CD4-positive, alpha-beta T cell treated with Interleukin-17A for 1 hour (primary cell): ENCODE measurements around the gene SOX6.

Experiments used
- DNase-seq: peaks from one replicate; pipeline ENCODE4 v3.0.0-alpha.2; 2020

The SOX6 gene

DNA sequence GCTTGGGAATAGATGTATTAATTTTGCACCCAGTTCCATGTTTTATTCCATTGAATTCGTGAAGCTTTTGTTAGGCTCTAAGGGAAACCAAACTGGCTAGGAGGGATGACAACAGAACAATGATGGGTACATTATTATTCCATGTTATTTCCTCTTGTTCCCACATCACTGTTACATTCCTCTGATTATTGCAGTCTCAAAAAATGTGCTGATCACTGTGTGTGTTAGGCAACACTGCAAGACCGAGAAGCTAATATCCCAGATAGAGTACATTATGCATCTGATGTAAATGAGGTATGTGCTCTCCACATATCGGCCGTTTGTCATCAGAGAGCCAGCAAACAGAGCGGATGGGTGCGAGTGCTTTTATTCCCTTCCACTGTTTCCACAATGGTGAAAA is 327.9 kb downstream of the SOX6 start:
- no peak for DNase-seq

DNA sequence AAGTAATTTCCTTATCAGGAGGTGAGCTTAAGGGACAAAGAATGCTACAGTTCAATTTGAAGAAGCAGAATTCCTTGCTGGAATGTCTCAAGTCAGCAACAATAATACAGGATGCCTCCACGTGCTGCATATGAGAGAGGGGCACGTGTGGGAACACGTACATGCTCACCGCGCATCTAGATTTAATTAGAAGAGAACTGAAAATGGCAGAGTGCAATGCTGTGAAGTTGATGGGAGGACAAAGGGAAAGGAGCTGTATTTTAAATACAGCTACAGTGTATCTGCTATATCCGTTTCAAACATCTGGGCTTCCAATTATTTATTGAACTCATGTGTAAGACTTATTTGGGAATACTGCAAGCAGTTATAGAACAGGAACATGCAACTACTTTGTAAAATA is 328.7 kb downstream of the SOX6 start:
- no peak for DNase-seq

DNA sequence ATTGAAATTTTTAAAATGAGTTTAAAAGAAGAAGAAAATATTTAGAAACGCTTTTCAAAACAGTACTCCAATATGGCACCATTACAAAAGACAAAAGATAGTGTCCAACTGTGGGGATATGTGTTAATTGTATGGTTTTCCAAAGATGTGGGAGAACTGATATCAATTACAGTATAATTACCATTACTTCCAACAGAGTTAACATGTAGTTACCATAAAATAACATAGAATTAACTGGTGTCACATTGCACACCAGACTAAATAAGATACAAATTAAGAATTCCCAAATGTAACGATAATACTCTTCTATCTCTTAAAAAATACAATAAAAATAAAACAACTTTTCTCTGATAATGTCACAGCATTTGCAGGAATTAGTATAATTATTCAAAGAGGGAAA is 329.5 kb downstream of the SOX6 start:
- no peak for DNase-seq

DNA sequence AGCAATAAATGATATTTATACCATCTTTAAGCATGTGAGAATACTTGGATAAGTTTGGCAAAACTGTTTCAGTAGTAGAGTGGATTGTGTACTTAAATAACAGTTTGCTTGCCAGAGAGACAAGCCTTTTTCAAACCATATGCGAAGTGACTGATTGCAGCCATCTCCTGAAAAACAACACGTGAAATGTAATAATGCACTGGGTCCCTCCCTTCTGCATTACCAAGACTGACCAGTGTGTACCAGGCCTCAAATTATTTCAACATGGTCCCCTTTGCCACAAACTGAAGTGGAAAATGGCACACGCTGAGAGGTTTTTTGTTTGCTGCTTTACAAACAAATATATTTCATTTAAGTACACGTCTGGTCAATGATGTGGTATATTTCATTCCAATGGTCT is 337.4 kb downstream of the SOX6 start:
- DNase-seq = no peak

DNA sequence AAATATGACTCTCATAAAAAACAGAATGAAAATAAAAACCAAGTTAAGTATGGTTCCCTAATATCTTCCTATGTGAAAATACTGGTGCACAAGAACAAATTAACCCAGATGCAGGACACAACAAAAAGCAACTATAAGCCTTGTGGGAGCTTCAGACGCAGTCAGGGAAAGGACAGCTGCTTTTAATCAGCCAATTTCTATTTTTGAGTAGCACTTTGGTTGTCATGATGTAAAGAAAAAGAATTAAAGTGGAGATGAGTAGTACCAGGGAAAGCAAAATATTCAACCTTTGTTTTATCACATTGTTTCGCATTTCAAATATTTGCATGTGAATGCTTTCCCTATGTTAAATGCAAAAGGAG is 339.9 kb downstream of the SOX6 start:
- DNase-seq = no peak

DNA sequence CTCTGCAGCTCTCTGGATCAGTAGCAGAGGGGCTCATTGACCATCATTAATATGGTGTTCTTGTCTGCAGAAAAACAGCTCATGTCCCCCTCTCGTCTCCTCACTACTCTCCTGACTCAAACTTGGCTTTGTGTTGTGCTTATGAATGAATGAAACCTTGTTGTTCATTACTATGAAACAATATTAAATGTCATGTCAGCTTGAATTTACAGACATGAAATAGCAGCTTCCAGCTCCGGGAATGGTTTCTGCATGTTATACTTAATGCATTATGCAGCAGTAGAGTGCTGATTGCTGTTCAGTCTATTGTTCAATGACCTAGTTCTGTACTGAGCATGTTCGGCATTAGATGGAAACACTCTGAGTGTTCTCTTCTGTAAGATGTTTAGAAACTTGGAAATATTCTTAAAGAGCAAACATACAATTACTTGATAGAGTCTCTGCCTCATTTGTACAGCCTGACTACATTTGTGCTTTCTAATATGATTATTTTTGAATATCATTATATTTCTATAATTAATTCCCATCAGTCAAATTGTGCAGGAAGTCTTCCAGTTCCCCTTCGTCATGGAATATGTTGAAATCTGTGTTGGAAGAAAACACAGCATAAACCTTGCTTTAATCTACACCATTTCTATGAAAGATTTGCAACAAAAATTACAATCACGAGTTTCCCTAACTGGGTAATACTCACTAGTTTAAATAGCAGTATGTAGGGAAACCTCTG is 340.4 kb downstream of the SOX6 start:
- no peak for DNase-seq

DNA sequence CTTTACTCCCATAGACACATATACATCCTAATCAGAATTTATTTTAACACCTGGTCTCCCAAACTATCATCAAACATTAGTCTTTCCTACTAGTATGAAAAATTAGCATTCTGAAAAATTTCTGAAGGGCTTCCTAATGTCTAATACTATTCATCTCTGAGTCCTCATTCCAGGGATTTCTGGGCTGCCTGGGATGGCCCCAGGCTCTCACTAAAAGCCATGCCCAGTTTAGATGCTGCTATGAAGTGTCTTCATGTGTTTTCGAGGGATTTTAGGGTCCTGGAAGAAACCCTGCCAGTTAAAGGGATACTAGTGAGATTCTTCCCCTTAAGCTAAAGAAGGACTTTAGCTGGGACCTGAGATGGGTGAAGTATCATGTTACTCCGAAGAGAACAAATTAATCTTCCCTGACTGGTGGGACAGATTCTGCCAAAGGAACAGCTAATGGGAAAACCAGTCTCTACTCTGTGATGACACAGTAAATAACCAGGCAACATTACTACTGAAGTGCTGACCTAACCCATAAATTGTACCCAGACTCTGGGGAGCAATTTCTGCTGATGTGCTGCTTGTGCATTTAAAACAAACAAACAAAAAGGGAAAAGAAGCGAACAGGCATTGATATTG is 342.6 kb downstream of the SOX6 start:
- DNase-seq = no peak

DNA sequence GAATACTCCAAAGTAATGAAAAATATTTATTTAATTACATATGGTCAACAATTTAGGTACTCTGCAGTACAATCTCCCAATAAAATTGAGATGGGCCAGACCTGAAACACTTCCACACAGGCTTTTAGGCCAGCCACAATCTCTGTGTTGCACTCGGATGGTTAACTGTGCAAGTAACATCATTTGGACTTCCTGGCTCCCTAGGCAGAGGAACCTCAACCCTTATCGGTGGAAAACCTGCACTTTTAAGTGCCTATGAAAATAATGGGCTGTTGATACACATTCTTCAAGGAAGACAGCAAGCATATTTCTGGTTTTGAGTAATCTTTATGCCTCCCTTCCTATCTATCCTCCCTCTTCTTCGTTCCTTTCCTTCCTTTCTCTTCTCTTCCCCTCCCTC is 343.1 kb downstream of the SOX6 start:
- DNase-seq = no peak

DNA sequence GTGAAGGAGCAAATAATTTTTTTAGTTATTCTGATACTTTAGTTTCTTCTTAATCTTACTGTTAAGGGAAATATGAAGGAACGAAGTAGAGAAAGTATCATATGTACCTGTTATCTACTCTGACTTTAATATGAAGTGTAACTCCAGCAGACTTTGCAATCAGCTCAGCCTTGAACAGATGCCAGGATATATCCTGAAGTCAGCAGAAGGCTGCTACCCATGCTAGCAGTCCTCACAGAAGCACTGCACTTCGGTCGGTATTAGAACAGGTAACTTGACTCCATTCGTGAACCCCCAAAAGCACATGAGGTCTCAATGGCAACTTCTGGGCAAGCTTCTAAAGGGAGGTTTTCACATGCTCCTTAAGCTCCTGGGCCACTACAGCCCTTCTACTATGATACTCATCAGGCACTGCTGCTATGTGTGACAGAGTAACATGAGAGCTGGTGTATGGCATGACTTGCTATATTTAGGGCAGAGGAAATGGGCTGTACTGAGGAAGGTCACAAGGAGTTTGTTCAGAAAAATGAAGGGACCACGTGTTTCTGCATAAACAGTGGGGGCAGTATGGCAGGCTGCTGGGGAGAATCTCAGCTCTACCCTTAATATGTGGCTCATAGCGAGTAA is 344.1 kb downstream of the SOX6 start:
- DNase-seq = no peak

DNA sequence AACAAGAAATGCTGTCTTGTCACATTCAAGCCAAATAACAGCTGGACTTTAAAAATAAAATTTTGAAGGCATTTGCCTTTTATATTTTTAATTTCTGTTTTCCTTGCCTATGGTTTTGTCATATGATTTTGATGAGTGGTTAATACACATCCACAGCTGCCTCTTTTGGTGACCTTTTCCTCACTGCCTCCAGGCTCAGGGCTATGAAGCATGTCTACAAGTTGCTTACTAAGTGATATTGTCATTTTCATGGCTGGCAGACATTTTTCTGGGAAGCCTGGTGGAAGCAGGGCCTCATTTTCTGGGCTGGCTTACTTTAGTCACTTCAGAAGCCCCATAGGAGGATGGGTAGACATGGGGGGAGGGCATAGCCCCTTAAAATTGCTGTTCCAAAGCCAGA is 344.9 kb downstream of the SOX6 start:
- no peak for DNase-seq

DNA sequence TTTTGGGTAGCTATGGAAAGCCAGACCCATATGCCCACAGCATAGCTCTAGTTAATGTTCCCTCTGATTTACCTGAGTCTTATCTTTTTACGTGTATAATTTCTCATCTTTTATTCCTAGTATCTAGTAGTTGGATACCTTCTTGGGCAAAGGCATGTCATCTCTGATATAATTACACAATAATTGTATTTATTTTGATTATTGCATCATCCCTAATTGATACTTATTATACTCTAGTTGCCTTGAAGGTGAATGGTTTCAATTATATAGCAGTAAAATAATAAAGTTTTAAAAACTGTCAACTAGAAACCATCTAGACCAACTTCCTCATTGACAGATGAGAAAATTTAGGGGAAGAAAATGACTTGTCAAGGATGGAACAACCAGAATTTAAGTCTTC is 347.3 kb downstream of the SOX6 start:
- no peak for DNase-seq

DNA sequence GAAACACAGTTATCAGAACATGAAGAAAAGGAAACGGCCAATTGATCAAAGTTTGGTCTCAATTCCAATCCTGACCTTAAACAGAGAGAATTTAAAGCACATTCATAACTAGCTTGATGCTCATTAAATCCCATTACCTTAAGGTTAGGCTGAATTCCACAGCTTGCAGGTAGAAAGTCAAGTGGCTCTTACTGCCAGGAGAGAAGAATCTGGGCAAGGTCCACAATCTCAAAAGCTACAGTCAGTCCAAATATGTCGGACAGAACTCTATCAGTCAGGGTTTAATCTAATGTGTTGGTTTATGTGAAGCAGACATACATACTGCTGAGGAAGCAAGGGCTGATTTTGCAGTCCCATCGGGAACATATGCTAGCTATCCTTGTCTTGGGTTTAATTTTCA is 348.8 kb downstream of the SOX6 start:
- DNase-seq = no peak

DNA sequence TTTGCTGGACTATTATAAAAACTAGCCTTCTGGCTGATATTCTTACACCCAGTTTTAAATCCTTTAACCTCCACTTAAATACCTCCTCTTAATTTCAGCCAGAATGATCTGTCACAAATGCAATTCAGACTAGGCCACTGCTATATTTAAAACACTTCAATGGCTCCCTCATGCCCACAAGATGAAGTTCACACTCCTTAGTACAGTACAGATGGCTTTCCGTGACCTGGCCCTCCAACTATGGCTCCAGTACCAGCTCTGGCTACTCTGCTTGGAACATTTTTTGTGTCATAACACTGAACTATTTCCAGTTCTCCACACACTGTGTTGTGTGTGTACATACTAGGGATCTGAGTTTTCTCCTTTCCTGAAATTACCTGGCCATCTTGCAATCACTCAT is 353.4 kb downstream of the SOX6 start:
- DNase-seq = no peak

DNA sequence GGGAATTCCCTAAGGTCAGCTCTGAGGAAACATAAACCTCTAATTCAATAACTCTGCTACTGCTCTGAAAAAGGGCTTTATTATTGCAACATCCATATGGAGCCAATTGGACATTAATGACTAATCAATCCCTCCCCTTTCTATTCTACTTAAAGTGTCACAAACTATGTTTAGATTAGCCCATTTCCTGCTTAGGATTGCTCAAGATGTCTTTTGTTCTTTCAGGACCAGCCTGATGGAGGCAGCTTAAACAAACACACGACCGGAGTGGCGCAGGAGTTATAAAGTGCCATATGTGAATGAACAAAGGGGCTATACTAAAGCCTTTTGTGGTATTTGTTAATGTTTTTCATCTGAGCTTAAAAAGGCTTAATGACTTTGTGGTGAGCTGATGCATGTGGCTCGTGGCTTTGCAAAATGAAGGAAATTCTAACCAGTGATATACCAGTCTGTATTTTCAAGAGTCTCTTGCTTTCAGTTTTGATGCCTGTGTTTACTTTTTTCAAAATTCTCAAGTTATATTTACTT is 354.4 kb downstream of the SOX6 start:
- no peak for DNase-seq

DNA sequence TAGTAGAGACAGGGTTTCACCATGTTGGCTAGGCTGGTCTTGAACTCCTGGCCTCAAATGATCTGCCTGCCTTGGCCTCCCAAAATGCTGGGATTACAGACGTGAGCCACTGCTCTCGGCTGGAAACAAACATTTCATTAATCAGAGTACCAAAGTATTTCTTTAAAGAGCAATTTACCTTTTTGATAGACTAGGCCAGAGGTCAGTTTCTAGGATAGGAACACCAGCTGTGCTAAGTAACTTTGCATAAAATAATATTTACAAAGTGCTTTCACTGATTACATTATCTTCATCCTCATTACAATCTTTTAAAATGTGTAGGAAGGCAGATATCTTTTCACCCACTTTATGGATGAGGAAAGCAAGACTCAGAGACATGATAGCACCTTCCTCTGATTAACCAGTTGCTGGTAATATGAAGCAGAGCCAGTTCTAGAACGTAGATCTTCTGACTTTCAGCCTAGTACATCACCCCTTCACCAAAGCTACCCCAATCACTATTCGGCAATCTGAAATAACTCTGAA is 355.2 kb downstream of the SOX6 start:
- DNase-seq = no peak

DNA sequence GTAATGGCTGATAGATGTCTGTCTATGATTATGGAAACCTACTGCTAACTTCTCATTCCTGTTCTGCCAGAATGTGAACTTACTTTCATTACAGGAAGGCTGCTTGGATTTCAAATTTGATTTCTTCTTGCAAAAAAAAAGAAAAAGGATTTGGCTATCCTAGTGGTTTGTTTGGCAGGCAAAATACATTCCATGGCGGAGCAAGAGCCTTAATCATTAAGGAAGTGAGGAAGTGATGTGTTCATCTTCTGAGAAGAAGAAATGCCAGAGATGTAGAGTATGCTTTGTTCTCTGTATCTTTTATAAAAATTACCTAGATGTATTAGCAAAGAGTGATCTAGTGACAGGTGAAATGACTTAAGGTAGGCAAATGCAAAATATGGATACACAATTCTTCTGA is 356.3 kb downstream of the SOX6 start:
- DNase-seq = no peak

DNA sequence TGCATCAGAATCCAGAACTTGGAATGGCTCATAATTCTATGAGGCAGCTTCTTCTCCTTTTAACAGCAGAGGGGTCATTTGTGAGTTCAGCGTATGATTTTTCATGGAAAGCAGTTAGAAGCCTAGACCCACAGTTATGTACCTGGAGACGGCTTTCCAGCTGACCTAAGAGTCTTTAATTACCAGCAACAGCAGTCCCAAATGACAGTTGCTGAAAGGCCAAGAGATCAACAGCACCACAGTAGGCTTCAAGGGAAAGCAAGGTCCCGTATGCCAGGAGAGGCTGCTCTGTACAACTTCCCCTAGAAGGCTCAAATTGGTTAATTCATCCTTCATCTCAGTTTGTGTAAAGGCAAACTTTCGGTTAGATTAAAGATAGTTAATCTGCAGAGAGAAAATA is 363.0 kb downstream of the SOX6 start:
- no peak for DNase-seq

DNA sequence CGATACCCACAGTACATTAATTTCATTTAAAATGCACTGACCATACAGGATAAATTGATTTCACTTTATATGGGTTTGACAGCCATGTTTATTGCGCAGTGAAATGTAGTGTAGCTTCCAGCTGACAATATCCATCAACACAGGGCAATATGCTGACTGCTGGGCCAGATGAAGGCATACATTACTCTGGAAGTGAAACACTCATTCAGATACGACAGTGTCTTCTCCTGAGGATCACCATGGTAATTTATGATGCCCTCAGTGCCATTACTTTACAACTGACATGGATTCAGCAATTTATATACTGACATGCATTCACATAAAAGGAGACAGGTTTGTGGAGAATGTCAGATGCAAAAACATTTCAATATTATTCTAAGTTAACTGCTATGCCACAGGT is 365.1 kb downstream of the SOX6 start:
- no peak for DNase-seq

DNA sequence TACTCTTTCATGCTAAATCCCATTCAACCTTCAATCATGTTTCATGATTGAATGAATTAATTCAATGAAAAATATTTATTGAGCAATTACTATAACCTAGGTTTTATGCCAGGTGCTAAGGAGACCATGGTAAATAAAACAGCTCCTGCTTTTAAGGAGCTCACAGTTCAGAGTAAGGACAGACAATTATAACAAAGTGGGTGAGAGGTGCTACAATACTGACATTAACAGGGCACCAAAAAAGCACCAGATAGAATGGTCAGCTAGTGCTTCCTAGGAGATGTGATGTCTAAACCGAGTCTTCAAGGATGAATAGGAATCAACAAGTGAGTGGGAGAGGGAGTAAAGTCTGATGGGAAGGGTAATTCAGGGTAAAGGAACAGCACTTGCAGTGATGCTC is 366.7 kb downstream of the SOX6 start:
- no peak for DNase-seq

DNA sequence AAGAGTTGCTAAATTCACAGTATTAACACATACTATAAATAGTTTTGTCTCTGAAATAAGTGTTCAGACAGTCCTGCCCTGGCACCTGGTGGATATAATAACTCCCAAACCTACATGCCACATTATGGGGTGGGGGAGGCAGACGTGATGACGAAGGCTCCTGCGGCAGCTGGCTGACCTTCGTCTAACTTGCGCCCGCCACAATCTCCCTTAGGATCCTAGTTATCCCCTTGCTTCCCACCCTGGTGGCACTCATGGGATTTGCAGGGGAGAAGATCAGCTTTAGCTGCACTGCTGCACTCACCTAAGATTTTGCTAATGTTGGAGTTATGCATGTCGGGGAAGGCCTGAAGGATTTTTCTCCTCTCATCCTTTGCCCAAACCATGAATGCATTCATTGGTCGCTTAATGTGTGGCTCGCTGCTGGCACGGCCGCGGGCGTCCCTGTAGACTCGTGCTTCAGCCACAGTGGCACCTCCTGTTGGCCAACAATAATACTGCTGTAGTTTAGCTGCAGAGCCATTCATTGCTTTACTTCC is 367.6 kb downstream of the SOX6 start:
- no peak for DNase-seq

DNA sequence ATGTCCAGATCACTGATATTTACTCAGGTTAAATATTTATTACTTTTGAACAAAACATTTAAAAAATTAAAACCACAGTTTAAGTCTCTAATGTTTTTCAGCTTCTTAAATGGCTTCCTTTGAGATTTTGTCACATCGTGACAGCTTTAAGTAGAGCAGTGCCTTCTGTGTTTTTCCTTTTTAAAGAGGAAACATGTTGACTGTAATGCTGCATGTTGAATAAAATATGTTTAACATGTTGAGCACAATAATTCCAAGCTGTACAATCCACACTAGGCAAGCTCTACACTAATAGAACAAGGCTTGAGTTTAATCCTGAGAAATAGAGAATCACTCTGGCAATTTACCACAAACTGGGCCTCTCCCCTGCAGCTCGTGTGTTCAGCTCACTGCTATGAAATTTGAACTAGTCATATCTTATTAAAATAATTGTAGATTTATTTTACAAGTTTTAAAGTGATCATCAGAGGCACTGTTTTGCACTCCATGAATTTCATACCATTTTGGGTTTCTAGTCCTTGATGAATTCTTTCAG is 368.3 kb downstream of the SOX6 start:
- DNase-seq = no peak

DNA sequence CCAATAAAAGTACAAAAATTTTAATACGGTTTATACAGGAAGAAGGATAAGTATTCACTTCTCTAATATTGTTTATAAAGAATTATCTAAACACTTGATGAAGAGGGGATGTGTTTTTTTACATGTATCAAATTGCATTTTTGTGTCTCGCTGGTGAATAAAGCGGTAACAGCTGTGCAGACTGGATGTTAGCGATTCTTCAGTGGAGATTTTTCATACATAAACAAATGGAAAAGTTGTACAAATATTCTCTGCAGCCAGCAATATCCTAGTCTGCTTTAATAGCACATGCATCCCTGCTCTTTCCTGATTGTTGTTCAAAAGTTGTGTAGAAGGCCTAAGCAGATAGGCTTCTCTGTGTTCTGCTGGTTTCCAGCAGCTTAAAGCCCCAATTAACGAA is 369.3 kb downstream of the SOX6 start:
- no peak for DNase-seq

DNA sequence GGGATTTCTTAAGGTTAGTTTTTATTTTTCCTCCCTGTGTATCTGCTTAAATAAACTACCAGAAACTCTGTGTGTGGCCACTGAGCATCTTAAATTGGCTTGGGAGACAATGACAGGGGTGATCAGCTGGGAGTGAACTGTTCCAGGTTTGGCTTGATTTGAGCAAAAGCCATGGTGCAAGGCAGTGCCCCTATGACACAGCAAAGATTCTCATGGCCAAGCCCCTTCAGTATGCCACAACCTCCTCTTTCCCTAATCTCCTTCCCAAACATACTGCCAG is 370.5 kb downstream of the SOX6 start:
- no peak for DNase-seq
